ENCODE data around the gene LRRC39.

Gene LRRC39

DNA sequence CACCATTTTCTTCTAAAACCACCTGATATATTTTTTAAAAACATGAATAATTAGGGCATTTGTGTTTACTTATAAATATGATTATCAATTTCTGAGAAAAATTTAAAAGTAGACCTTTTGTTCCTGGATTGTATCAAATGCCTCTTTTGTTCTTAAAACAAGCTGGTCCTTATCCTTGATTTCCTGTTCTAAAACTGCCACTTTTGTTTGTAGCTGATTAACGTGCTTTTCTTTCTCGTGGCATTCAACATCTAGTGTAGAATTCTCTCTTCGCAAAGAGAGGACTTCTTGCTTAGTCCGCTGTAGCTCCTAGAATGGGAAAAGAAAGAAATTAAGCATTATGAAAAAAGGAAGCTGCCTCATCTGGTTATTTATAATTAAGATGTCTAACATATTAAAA lies 70.4 kb downstream of the LRRC39 start:
- no peaks in the 10 kb centered on the region for H3K9me3 Mint-ChIP-seq
- peaks cover 18% of the 10 kb centered on the region for H3K36me3 Mint-ChIP-seq (ENCODE audit: low read depth)
- no peaks in the 10 kb centered on the region for H3K4me1 Mint-ChIP-seq
- no peaks in the 10 kb centered on the region for H3K27me3 Mint-ChIP-seq (ENCODE audit: low read depth)
- no peak overlapping the region for H3K4me3 Mint-ChIP-seq
- H3K27ac Mint-ChIP-seq: no peak overlapping the region
- TF ChIP-seq, protein P1, sequence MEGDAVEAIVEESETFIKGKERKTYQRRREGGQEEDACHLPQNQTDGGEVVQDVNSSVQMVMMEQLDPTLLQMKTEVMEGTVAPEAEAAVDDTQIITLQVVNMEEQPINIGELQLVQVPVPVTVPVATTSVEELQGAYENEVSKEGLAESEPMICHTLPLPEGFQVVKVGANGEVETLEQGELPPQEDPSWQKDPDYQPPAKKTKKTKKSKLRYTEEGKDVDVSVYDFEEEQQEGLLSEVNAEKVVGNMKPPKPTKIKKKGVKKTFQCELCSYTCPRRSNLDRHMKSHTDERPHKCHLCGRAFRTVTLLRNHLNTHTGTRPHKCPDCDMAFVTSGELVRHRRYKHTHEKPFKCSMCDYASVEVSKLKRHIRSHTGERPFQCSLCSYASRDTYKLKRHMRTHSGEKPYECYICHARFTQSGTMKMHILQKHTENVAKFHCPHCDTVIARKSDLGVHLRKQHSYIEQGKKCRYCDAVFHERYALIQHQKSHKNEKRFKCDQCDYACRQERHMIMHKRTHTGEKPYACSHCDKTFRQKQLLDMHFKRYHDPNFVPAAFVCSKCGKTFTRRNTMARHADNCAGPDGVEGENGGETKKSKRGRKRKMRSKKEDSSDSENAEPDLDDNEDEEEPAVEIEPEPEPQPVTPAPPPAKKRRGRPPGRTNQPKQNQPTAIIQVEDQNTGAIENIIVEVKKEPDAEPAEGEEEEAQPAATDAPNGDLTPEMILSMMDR (IDR thresholded peaks at IDR 0.05; ENCODE audit: unreplicated experiment in 3 of 3): no peak

DNA sequence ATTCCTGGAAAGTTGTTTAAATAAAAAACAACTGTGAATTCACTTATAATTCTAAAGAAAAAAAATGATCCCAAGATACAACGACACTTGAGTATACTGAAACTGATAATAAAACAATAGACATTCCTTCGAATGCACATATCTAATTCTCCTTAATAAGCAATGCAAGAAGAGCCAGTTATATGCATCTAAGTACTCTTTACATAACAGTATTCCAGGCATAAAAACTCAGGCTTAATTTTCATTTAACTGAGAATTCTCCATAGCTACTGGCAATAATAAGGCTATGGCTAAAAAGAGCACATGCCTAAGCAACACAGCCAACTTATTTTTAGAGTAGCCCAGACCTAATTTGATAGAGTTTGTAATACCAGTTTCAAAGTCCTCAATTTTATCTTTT lies 76.5 kb downstream of the LRRC39 start:
- H3K27me3 Mint-ChIP-seq (ENCODE audit: low read depth): no peaks in the 10 kb centered on the region
- H3K36me3 Mint-ChIP-seq (ENCODE audit: low read depth): peaks cover 33% of the 10 kb centered on the region
- TF ChIP-seq, protein P1 (IDR thresholded peaks at IDR 0.05; ENCODE audit: unreplicated experiment in 3 of 3): no peak
- no peaks in the 10 kb centered on the region for H3K9me3 Mint-ChIP-seq
- no peaks in the 10 kb centered on the region for H3K4me1 Mint-ChIP-seq
- no peak overlapping the region for H3K27ac Mint-ChIP-seq
- no peak overlapping the region for H3K4me3 Mint-ChIP-seq

DNA sequence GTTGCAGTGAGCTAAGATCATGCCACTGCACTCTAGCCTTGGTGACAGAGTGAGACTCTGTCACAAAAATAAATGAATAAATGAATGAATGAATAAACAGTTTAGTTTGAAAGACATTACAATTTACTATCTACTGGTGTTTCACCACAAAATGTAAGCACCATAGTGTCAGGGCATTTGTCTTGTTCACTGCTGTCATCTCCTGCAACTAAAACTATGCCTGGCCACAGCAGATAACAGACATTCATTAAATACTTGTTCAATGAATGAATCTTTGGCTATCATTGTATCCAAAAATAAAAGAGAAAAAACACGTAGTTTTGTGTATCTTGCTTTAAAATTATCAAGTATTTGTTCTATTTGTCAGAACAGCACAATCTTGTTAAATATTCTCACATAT lies 77.9 kb downstream of the LRRC39 start:
- Mint-ChIP-seq H3K27me3 (ENCODE audit: low read depth) (no peaks in the 10 kb centered on the region), H3K4me1 (no peaks in the 10 kb centered on the region), H3K36me3 (ENCODE audit: low read depth) (peaks cover 34% of the 10 kb centered on the region), H3K9me3 (no peaks in the 10 kb centered on the region), H3K4me3 (no peak overlapping the region), H3K27ac (no peak overlapping the region)
- TF ChIP-seq, protein P1 (IDR thresholded peaks at IDR 0.05; ENCODE audit: unreplicated experiment in 3 of 3): no peak
